GM12892 (cell line): Measurements from ENCODE around the gene ST8SIA1.

ENCODE experiments used
- DNase-seq: peaks from one replicate; pipeline ENCODE4 v3.0.0; 2011; ENCODE audit not compliant: insufficient read length
- FAIRE-seq: peaks from 2 replicates; lab custom pipeline; 2011; peaks lifted over from hg19 to GRCh38; lab: Jason Lieb, UNC
- POLR2A ChIP-seq: IDR thresholded peaks from 2 replicates; pipeline ENCODE4 v1.6.1; 2011; ENCODE audit warnings: low read depth, low read length, control low read depth
- POLR2AphosphoS5 ChIP-seq: IDR thresholded peaks from 2 replicates; pipeline ENCODE4 v1.6.1; 2011; ENCODE audit warnings: low read depth, low read length, control low read depth
- TAF1 ChIP-seq: IDR thresholded peaks from 2 replicates; pipeline ENCODE4 v1.6.1; 2011; ENCODE audit warnings: low read depth, mild to moderate bottlenecking, control low read depth, low read length, borderline replicate concordance

Gene ST8SIA1

DNA sequence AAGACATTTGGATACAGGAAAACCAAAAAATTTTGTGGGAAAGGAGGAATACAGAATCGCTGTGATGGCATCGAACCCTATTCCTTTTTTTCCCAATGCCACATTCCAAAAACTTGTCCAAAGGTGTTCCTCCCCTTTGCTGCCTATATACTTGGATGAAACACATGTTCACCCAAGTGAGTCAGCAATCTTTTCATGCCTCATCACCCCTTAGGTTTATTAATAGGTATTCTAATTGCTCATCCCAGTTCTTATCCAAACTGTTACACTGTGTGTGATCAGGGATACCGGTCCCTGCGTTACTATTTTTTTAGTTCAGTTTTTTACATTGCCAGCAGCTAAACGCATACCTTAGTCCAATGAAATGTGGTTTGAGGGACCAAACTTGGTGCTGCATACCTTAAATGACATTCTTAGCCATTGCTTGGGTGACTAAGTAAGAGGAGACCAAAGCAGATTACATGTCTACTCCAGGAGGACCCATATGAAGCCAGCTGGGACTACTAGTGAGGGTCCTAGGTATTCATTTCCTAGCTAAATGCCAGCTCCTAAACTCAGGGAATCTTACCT is 20.6 kb upstream of the ST8SIA1 start:
- DNase-seq, result no peak
- no peak for FAIRE-seq
- TF ChIP-seq POLR2A (no peak), TAF1 (no peak), POLR2AphosphoS5 (no peak)

DNA sequence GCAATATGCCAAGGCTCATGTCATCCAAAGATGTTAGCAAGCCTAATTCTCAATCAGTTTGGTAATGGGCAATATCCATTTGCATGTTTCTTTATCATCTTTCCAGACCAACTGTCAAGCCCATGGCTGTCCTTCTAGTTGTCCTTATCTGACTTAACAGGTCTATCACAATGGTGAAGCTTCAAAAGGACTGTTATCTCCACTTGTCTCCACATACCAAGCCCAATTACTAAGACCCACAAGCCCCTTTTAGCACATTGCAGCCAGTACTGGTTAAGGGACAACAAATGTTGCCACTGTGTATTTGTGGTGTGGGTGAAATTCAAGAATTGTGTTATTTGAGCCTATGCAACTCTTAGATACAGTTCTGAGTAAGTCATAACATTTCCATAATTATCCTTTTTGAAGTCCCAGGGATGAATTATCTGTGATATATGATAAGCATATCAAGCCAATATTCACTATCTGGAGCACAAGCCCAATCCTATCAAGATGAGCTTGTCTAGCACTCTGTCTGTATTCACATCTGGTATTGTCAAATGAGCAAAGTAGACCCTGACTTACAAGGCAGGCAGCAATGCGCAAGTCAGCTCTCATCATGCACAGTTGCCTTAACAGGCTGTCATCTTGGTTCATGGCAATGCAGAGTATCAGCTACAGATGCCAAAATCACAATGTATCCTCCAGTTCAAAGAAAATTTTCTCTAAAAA is 19.3 kb upstream of the ST8SIA1 start:
- no peak for TF ChIP-seq POLR2A
- no peak for DNase-seq
- no peak for FAIRE-seq

DNA sequence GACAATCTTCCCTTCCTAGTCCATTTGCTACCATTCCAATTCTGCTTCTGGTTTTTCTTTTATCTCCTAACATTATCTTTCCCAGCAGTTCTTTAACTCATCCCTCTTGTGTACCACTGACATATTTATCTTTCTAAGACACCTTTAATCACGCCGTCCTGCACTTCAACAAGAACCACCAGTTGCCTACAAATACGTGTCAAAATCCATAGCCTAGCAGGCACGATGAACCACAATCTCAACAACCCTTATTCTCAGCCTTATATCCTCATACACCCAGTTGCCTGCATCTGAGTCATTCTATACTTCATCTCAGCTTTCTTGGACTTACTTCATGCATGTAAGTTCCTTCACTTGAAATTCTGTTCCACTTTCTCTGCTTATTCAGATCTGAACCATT is 16.4 kb upstream of the ST8SIA1 start:
- FAIRE-seq (no peak), DNase-seq (no peak)
- no peak for TF ChIP-seq TAF1
- no peak for TF ChIP-seq POLR2AphosphoS5
- TF ChIP-seq POLR2A, result no peak

DNA sequence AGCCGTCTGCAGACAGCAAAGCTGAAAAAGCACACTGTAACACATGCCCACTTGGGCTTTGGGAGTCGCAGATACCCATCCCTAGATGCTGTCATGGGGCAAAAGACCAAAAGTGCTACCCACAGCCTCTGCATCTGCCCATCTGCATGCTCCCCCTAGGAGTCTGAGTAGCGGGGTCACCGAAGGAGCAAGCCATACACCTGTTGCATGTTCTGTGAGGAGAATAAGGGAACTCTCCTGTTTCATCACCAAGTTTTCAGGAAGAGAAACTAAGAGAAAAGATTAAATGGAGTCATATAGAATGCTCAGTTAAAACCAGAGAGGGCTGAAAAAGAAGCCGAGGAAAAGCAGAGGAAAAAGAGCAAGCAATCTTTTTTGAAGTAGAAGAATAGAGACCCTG is 13.7 kb upstream of the ST8SIA1 start:
- TF ChIP-seq POLR2A (no peak), TAF1 (no peak), POLR2AphosphoS5 (no peak)
- FAIRE-seq (no peak), DNase-seq (no peak)

DNA sequence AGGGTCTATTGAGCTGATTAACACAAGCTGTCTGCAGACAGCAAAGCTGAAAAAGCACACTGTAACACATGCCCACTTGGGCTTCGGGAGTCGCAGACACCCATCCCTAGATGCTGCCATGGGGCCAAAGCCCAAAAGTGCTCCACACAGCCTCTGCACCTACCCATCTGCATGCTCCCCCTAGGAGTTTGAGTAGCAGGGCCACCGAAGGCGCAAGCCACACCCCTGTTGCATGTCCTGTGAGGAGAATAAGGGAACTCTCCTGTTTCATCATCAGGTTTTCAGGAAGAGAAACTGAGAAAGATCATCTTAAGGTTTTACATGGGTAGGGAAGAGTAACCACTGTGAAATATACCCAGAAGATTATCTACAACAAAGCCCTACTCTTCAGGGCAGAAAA is 5.6 kb upstream of the ST8SIA1 start:
- FAIRE-seq, result no peak
- DNase-seq, result no peak
- TF ChIP-seq POLR2AphosphoS5 (no peak), TAF1 (no peak), POLR2A (no peak)

DNA sequence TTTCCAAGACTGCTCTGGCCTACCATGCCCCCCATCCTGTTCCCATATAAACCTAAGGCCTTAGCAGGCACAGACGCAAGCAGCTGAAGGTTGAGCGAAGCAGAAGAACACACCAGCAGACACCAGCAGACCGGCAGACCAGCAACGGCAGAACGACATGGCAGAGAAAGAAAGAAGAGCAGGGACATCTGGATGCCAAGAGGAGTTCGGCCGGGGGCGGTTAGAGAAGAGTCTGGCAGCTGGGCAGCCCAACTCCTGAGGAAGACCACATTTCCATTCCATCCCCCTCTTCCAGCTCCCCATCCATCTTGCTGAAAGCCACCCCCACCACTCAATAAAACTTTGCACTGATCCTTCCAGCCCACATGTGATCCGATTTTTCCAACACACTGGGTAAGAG is 5.2 kb upstream of the ST8SIA1 start:
- FAIRE-seq (no peak), DNase-seq (no peak)
- no peak for TF ChIP-seq POLR2A
- TF ChIP-seq POLR2AphosphoS5, result no peak
- no peak for TF ChIP-seq TAF1

DNA sequence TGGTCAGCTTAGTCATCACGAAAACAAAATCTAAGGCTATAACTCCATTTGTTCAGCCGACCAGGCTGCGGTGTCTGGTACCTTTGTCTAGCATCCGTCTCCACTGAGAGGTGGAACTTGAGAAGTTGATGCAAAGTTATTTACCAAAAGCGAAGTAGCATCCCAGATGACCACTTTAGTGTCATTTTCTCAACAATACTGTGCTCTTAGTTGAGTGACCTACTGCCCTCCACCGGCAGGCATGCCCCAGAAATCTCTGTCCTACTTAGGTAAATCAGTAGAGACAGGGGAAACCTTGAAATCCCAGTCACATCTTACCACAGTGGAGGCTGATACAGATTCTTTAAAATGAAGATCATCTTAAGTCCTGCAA is 1.3 kb upstream of the ST8SIA1 start:
- FAIRE-seq (peak; percentile 62), DNase-seq (no peak)

DNA sequence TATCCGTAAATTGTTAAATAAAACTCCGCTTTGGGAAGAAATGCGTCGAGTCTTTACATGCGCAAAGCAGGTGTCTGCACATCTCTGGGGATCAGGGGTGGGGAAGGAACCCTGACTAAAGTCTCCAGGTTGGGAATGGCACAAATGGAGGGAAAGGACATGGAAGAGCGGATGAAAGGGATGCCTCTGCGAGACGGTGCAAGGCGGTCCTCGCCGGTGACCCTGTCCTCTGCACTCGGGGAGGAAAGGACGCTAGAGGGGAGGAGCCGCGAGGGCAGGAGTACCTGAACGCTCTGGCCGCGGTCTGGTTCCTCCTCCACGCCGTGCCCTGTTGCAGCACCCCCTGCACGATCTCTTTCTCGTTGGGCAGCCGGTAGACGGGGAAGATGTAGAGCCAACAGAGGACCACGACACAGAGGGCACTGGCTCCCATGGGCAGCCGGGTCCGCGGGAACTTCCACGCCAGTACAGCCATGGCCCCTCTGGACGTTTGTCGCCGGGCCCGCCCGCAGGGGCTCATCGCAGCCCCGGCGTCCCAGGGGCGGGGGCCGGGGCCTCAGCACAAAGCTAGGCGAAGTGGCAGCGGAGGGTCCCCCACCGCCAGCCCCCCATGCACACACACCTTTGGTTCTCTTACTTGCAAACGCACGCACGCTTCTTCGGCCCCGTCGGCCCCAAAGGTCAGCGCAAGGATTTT is 646 bp downstream of the ST8SIA1 start:
- FAIRE-seq (no peak), DNase-seq (no peak)
- TF ChIP-seq TAF1, result no peak
- TF ChIP-seq POLR2AphosphoS5, result no peak
- no peak for TF ChIP-seq POLR2A

More for the DNA sequence above, 1.3 kb upstream of the ST8SIA1 start:
- no peak for TF ChIP-seq POLR2A
- no peak for TF ChIP-seq TAF1
- TF ChIP-seq POLR2AphosphoS5, result no peak

DNA sequence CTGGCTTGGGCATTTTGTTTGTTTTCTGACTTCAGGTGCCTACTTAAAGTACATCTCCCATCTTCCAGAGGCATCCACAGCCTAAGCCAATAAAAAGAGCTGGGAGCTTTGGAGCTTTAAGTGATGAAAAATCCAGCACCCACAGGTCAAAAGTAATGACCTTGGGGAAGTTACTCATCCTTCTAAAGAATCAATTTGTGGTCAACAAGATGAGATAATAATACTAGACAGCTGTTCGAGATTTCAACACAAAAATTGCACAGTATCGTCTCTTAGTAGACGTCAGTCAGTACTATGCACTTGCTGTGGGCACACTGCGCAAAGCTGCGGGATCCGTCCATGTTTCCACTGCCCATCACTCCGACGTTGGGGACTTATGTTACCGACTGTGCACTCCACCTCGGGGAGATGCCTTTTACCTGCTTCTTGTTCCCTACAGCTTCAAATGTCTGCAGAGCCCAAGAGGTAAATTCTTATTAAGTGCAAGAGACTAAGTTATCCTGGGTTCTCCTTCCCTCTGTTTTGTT is 1.3 kb downstream of the ST8SIA1 start:
- no peak for DNase-seq
- TF ChIP-seq TAF1, result no peak
- TF ChIP-seq POLR2A, result no peak
- TF ChIP-seq POLR2AphosphoS5, result no peak
- FAIRE-seq, result no peak

DNA sequence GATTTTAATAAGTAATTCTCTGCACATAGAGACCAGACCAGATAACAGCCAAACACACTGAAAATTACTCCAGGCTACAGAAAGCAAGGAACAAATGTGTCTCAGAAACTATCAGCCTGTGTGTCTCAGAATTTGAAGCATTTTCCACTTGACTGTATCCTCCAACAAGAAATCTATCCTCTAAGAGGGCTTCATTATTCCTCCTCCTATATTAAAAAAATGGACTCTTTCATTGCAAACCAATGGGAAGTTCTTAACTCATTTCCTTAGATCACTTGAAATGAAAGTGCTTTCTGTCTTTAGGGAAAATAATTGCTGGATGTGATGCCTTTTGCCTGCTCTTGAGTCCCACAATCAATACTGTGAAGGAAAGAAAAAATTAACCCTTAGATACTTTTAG is 2.3 kb downstream of the ST8SIA1 start:
- FAIRE-seq (no peak), DNase-seq (no peak)
- no peak for TF ChIP-seq TAF1
- no peak for TF ChIP-seq POLR2A
- TF ChIP-seq POLR2AphosphoS5, result no peak

DNA sequence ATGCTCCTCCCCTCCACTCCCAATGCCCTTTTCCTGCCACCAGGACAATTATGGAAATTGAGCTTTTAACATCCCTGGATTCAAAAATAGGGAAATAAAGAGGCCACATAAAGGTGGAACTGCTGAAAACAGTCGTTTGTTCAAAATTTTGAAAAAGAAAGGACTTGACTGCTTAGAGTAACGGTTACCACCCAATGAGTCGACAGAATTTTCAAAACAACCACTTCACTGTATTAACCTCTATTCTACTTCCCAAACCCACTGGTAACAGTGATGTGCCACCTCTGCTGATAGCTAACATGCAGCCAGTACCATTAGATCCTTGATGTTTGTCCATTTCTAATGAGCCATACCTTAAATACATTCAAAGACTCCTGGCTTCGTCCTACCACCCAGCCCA is 4.9 kb downstream of the ST8SIA1 start:
- TF ChIP-seq POLR2A (no peak), TAF1 (no peak), POLR2AphosphoS5 (no peak)
- FAIRE-seq (no peak), DNase-seq (no peak)
